Stimulated activated CD4-positive, alpha-beta T cell treated with anti-CD3 and anti-CD28 coated beads, Interleukin-1b, Interleukin-23, amount 100 ng/mL, for 1 hour (primary cell): ENCODE measurements around the gene OSGEPL1.
"Not testable (repeated sequence)": the region's sequence is repeated elsewhere in the genome, so short reads cannot be mapped to it uniquely, and the experiment has no call there.

Experiments used
- DNase-seq, 2 donors: peaks; one replicate each; pipeline ENCODE4 v3.0.0-alpha.2; 2020; ENCODE audit warnings: low read depth in 2 of 2

The OSGEPL1 gene, protein sequence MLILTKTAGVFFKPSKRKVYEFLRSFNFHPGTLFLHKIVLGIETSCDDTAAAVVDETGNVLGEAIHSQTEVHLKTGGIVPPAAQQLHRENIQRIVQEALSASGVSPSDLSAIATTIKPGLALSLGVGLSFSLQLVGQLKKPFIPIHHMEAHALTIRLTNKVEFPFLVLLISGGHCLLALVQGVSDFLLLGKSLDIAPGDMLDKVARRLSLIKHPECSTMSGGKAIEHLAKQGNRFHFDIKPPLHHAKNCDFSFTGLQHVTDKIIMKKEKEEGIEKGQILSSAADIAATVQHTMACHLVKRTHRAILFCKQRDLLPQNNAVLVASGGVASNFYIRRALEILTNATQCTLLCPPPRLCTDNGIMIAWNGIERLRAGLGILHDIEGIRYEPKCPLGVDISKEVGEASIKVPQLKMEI

GRCh38 chr2:189762551-189763298 is at the start of gene OSGEPL1:
OSGEPL1 (minus strand) TSS chr2:189762792; CDS start chr2:189761640, 1,152 bp downstream.
- DNase-seq: peak; percentile 69 to 72

- no peak for DNase-seq
Observed at GRCh38 chr2:189803431-189803830, 40.8 kb upstream of the OSGEPL1 start.

DNA sequence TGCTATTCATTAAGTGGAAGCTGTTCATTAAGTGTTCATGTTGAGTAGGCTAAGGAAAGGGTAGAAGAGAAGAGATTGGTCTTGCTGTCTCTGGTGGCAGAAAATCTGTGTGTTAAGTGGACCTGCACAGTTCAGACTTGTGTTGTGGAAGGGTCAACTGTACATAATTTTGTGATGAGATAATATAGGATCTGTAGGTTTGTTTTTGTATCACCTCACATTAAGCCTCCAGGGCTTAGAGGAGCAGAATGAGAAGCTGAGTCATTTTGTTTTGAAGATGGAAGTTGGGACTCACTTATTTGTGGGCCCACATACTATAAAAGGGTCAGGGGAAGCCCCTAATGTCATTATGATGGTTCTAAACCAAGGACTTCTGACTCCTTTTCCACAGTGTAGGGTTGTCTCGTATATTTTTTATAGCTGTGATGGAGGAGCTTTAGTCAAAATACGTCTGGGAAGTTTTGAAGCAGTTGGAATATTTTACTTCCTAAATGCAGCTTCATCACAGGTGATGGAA is 39.9 kb upstream of the OSGEPL1 start:
- DNase-seq: no peak

DNA sequence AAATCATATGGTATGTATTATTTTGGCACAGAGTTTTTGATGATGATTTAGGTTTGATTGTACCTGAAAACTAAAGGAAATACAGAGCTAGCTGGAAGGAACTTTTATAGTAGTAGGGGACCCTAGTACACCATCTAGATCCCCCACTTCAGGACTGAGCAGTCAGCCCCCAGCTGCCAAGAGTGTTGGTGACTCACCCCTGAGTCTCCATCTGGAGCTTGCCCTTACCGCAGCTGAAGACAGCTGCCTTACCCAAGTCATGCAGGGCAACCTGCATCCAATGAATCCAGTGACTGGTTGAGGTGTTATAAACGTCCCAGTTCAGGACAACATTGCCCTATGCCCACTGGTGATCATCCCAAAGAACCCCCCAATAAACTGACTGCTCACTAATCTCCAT is 36.9 kb upstream of the OSGEPL1 start:
- no peak for DNase-seq

DNA sequence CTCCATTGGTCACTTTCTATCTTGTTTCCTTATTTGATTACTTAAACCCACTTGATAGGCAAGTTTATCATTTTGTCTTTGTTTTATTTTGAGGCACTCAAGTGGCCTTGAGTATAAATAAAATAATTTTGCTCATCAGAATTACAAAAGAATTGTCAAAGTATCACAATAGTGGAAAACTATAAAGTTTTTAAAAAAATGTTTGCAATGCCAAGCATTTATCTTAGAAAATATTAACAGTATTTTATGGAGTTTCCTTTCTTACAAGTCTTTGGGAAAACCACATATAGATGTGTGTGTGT is 36.4 kb upstream of the OSGEPL1 start:
- no peak for DNase-seq

GRCh38 chr2:189798312-189799029 is 35.9 kb upstream of the OSGEPL1 start:
- DNase-seq: no peak

- no peak for DNase-seq
Observed at GRCh38 chr2:189797902-189798301, 35.3 kb upstream of the OSGEPL1 start.

DNA sequence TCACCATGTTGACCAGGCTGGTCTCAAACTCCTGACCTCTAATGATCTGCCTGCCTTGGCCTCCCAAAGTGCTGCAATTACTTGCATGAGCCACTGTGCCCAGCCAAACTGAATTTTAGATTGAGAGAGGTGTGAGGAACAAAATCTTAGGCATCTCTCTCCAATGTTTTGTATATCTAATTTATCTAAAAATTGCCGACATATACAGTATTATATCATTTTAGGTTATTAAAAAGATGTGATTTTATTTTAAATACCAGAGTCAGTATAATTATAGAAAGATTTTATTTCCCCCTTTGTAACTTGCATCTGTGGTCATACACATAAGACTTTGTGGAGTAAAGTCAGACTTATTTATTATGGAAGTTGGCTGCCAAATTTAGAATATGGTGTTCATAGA is 31.7 kb upstream of the OSGEPL1 start:
- no peak for DNase-seq

- DNase-seq: no peak
Observed at GRCh38 chr2:189791338-189792042, 28.9 kb upstream of the OSGEPL1 start.

- peak; percentile 77 to 84 for DNase-seq
Observed at GRCh38 chr2:189783927-189784867, 21.6 kb upstream of the OSGEPL1 start, which contains the start of the genes ORMDL1 and PMS1. ORMDL1 (minus strand) TSS chr2:189784339; CDS start chr2:189782595, 1,744 bp downstream. PMS1 (plus strand) TSS chr2:189784450; CDS start chr2:189791810, 7,360 bp downstream.

DNA sequence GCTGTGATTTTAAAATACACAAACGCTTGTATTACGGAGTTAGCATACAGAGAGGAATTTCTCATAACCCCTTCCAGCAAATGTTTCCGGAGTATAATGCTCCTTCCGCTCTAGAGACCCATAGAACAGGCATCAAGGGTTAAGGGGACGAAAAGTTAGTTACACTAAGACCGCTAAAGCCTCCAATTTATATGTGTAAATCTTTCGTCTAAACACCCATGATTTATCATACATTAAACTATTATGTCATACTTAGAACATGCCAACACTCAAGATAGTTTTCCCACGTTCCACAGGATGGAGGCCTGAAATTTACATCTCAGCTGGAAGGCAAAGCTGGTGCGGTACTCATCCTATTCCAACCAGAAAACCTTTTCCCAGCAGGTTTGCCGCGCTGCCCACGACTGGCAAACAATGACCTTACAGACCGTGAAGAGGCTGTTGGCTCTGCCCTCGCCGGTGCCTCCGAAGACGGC is 20.9 kb upstream of the OSGEPL1 start:
- no peak for DNase-seq

DNA sequence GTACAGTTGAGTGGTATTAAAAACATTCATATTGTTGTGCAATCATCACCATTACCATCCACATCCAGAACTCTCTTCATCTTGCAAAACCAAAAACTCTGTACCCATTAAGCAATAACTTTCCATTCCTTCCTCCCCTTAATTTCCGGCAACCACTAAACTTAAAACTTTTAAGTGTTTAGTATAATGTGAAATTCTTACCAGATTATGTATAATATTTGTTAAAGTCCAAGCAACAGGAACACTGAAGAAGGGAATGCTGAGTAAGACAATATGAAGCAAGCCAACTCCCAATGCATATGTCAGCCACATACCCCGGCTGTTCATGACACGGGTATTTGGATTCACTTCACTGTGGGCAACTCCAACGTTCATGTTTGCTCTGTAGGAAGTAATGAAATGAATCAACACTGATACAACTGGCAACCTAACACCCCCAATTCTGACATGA is 19.7 kb upstream of the OSGEPL1 start:
- DNase-seq: no peak

GRCh38 chr2:189772212-189772611 is 9.6 kb upstream of the OSGEPL1 start:
- no peak for DNase-seq

DNA sequence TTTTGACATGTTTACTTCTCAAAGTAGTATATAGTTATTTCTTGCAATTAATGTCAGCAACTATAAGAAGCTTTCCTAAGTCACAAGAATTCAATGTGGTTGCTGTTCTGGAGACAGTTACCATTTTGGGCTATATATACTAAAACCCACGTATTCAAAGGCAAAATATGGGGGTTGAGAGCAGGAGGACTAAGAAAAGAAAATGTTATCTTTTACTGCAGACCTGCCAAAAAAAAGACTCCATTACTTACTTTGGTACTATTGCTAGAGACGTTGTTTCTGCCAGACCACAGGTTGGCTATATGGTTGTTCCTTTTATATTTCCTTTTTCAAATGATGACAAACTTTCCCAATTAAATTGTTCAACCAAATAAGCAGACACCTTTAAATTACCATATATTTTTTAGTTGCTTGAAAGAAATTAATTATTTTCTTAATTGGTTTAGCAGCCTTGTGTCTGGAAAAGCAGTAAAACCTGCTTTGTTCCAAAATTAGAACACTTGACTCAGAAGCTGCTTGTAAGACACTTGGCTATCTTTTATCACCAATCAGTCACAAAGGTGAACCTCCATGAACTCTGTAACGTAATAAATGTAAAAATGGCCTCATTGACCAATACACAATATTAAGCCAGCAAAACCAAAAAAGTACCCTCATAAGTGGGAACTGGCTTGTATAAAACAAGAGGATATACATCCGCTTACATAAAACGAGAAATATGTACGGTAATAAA is 8.2 kb upstream of the OSGEPL1 start:
- DNase-seq: no peak

DNA sequence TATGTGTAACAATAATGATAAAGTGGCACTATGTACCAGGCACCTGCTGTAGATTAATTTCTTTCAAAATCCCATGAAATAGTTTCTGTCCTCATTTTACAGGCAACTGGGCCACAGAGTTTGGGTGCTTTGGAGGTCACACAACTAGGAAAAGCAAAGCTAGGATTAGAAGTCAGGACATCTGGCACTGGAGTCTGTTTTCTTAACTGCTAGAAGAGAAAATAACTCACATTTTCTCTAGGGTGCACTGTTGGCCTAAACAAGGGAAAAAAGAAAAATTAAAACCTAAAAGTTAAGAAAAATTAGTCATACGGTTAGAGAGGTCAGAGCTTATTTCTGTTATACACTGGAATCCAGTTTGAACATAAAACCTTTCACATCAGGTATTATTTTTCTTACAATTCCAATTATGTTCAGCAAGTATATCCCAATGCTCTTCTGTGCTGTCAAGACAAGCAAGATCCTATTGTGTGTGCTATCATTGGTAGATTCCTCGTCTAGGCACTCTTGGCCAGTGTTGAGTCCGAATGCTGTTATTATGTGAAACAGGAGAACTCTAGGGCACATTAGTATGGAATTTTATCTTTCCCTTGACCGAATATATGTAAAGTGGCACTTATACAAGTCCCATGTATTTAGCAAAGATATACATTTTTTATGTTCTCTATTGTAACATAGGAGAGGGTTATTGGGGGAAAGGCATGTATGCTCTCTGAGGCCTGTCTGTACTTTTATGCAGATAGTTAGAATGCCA is 1.5 kb upstream of the OSGEPL1 start:
- no peak for DNase-seq

DNA sequence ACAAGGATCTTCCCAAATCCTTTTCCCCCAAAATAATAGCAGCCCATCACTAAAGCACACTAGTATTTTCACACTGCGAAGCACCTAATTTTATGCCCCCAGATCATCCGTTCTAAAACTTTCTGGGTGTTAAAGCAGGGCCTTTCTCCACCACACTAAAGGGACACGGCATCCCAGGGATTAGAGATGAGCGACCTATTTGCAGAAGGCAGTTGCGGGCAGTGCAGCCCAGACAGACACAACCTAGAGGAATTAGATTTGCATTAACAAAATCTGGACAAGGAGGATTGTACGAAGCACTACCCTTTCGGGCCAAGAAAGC is 402 bp downstream of the OSGEPL1 start:
- DNase-seq: no peak

DNA sequence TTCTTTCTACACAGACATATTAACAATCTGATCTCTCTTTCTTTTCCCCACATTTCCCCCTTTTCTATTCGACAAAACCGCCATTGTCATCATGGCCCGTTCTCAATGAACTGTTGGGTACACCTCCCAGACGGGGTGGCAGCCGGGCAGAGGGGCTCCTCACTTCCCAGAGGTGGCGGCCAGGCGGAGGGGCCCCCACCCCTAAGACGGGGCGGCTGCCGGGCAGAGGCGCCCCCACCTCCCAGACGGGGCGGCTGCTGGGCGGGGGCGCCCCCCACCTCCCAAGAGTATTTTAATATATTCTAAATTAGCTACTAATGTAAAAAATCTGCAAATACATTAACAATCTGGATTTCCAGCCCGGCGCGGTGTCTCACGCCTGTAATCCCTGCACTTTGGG is 2.4 kb downstream of the OSGEPL1 start:
- not testable (repeated sequence) for DNase-seq

DNA sequence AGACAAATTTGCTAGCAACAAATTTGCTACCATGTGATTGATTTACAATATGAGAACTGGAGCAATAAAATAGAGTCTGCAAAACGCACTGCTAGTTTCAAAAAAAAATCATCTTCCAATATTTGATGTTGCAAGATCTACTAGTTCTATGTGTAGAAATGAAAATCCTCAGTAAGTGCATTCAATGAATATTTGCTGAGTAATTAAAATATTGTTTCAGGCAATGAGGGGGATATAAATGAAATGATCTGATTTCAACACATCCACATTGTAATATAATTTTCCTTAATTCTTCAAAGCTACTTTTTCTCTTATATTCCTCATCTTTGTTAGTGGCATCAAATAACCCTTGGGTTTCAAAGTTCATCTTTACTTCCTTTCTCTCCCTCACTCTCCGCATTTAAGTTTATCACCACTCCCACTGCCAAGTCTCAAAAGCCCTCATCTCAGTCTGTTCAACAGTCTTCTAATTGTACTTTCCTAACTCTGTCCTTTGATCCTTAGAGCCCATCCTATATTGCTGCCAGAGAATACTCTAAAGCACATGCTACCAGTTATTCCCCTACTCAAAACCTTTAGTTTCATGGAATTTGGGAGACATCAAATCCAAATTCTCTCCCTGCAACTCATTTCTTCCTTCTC is 6.2 kb downstream of the OSGEPL1 start:
- DNase-seq: no peak
